DMS 273 (cell line): ENCODE measurements around the gene OR5P2.
"Not testable (repeated sequence)": the region's sequence is repeated elsewhere in the genome, so short reads cannot be mapped to it uniquely, and the experiment has no call there.

Experiments used
- DNase-seq: peaks from one replicate; lab custom pipeline; 2025; ENCODE audit not compliant: unreplicated experiment; lab: John Stamatoyannopoulos, UW

The OR5P2 gene, protein sequence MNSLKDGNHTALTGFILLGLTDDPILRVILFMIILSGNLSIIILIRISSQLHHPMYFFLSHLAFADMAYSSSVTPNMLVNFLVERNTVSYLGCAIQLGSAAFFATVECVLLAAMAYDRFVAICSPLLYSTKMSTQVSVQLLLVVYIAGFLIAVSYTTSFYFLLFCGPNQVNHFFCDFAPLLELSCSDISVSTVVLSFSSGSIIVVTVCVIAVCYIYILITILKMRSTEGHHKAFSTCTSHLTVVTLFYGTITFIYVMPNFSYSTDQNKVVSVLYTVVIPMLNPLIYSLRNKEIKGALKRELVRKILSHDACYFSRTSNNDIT

GRCh38 chr11:7796842-7797241, at the start of gene OR5P2:
TSS of gene OR5P2 (minus strand) at chr11:7796942. CDS start at chr11:7796942, 0 bp downstream.
- no peak for DNase-seq

DNA sequence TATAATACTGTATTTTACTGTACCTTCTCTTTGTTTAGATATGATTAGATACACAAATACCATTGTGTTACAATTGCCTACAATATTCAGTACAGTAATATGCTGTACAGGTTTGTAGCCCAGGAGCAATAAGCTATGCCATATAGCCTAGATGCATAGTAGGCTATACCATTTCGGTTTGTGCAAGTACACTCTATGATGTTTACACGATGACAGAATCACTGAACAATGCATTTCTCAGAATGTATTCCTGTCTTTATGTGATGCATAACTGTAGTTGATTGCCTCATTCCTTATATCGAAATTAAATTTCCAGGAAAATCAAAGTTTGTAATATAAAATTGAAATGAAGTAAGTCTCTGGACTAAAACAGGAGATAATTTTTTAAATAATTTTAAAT, 49.3 kb upstream of the OR5P2 start:
- DNase-seq = no peak

GRCh38 chr11:7844986-7845385, 48.2 kb upstream of the OR5P2 start:
- DNase-seq = no peak

DNA sequence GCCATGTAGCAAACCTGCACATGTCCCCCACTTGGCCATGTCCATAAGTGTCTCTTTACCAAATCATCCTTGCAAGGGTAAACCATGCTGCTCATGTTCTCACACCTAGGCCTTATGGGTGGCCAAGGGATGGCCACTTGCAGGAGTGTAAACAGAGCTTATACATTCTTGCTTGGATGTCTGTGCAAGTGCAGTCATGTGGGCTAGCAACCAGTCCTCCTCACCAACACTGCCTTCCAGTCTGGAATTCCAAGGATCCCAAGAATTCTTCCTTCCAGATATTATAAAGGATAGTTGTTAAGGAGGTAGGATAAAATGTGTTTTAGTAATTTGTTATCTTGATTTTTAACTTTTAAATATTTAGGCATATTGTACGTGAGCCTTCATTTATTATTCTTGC, 47.8 kb upstream of the OR5P2 start:
- no peak for DNase-seq

DNA sequence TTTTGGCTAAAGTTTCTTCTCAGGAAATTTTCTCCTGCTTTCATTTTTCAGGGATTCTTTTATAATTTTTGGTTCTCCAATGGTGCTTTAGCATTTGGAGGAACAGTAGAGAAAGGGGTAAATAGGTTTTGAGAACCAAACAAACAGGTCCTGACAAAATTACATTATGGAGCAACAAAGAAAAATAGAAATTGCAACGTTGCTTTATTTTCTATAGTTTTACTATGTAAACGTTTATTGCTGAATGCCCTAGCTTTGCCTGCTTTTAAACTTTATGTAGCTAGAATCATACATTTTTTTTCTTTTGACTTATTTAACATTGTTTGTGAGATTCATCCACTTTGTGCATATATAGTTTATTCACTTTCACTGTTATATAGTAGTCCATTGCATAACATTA, 43.8 kb upstream of the OR5P2 start:
- DNase-seq = no peak

GRCh38 chr11:7833527-7833926, 36.8 kb upstream of the OR5P2 start:
- DNase-seq = no peak

DNA sequence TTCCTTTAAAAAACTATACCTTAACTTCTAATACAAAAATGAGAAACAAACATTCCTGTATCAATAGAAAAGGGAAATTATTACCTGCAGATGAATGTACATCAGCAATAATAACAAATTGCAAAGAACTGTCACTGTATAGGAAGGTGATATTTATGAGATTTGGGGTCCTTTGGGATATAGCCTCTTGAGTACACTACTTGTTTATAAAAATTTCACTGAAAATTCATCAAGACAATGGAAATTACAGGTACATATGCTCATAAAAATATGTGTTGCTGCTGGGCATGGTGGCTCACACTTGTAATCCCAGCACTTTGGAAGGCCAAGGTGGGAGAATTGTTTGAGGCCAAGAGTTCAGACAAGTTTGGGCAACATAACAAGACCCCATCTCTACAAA, 34.0 kb upstream of the OR5P2 start, which contains the start of gene OR5P3:
OR5P3 (minus strand) TSS at position 101 of the 400 bp plus-strand sequence.
- DNase-seq = no peak

DNA sequence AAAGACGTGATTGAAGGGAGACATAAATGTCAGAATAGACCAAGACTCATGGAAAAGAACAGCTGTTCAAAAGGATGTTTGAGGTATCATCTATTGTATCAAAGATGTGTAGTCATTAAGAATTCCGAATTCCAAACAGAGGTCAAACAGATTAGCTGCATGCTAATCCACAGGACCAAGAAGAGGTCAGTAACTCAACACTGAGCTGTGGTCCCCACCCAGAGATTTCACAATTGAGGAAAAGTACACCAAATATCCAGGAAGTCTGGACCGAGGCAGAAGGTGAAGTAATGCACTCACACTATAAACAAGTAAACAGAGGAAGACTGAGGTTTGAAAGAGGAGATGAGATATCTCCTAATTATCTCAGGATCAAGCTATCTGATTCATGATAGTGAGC, 29.6 kb upstream of the OR5P2 start:
- no peak for DNase-seq

GRCh38 chr11:7820417-7820816, 23.7 kb upstream of the OR5P2 start:
- not testable (repeated sequence) for DNase-seq

DNA sequence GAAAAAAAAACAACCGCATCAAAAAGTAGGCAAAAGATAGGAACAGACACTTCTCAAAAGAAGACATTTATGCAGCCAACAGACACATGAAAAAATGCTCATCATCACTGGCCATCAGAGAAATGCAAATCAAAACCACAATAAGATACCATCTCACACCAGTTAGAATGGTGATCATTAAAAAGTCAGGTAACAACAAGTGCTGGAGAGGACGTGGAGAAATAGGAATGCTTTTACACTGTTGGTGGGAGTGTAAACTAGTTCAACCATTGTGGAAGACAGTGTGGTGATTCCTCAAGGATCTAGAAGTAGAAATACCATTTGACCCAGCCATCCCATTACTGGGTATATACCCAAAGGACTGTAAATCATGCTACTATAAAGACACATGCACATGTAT, 18.2 kb upstream of the OR5P2 start:
- DNase-seq = not testable (repeated sequence)

- DNase-seq = not testable (repeated sequence)
These were observed 13.6 kb upstream of the OR5P2 start for GRCh38 chr11:7810301-7810700.

GRCh38 chr11:7793233-7793632, 3.5 kb downstream of the OR5P2 start:
- no peak for DNase-seq

DNA sequence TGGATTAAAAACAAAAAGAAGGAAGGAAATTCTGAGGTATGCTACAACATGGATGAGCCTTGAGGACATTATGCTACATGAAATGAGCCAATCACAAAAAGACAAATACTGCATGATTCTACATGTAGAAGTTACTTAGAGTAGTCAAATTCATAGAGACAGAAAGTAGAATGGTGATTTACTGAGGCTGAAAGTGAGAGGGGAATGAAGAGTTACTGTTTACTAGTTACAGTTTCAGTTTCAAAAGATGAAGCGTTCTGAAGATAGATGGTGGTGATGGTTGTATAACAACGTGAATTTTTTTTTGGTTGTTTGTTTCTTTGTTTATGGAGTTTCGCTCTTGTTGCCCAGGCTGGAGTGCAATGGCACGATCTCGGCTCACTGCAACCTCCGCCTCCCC, 9.5 kb downstream of the OR5P2 start:
- no peak for DNase-seq

DNA sequence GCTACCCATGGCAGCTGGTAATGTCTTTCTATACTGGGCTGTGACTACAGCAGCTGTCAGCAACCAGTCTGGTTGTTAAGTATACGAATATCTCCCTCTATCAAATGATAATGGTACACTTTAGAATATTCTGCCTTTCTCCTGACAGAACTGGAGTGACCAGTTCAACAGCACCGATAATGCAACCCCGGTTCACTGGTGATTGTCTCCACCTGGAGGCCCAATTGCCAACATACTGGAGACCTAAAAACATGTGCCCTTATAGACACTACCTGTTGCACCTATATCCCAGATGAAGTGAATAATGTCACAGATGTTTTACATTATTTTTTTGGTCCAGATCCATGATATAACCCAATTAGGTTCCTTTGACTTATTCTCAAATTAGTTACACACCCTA, 21.1 kb downstream of the OR5P2 start:
- DNase-seq = no peak

- not testable (repeated sequence) for DNase-seq
These were observed 32.4 kb downstream of the OR5P2 start for GRCh38 chr11:7764301-7764700.

GRCh38 chr11:7759010-7759409, 37.7 kb downstream of the OR5P2 start:
- no peak for DNase-seq

- DNase-seq = no peak
These were observed 47.3 kb downstream of the OR5P2 start for GRCh38 chr11:7749456-7749855.
